K562 (cell line): ENCODE data around the gene ROBO2. TPM values are rescaled to one million over a fixed set of nuclear protein-coding genes. Genes with fewer than 3 reads are reported as not detected.

ENCODE experiments used
- ATAC-seq: fragments of 200-7000 bp; cut with Tn5 transposase; 3 replicates; pipeline ENCODE4 v1.9.1; 2020; ENCODE audit warnings: moderate library complexity
- BruUV-seq: library from RNA; stranded (reverse); fragments of 400-500 nt; replicated peaks from 2 replicates; lab custom pipeline; 2021; lab: Mats Ljungman, UMichigan
- CTCF ChIA-PET: fragments of 300-600 bp; formaldehyde crosslinking; extraction: SDS; loops from one replicate; lab custom pipeline; 2021; ENCODE audit warnings: low intra/inter-chr PET ratio; lab: Yijun Ruan, JAX
- POLR2A ChIA-PET: fragments of 300-600, 350-650 bp; sonication (Branson Sonifier 250); formaldehyde crosslinking; extraction: SDS; loops from one replicate; lab custom pipeline; 2021; ENCODE audit warnings: antibody characterized with exemption, inconsistent platforms; lab: Yijun Ruan, JAX
- DNase-seq, 4 experiments: peaks; one replicate each; pipeline versions ENCODE4 v3.0.0 to v3.0.0-alpha.2; 2011 to 2018; ENCODE audit warnings: low spot score in 3 of 4, mixed read lengths in 3 of 4; ENCODE audit errors: extremely low read depth in 1 of 4
- FAIRE-seq: peaks from 2 replicates; lab custom pipeline; 2011; peaks lifted over from hg19 to GRCh38; lab: Jason Lieb, UNC
- H2AFZ ChIP-seq: 2 replicates; pipeline ENCODE4 v1.6.0; 2011; ENCODE audit warnings: low read depth, low read length, control low read depth, inconsistent platforms
- H3K27ac ChIP-seq: fragments of 200-600 bp; 3 replicates; pipeline ENCODE4 v1.8.0; 2011; ENCODE audit warnings: low read depth, mild to moderate bottlenecking, control low read depth, inconsistent platforms, low read length, moderate library complexity, mixed read lengths; ENCODE audit errors: extremely low read depth
- H3K27me3 ChIP-seq, 2 experiments: fragments of 300-600 bp in 1 of 2; 2 replicates in 1 of 2; 3 replicates in 1 of 2; pipeline versions ENCODE4 v1.6.0 to v1.8.0; 2011; ENCODE audit warnings: inconsistent platforms in 2 of 2, low read length in 2 of 2, mild to moderate bottlenecking in 1 of 2, mixed read lengths in 1 of 2, moderate library complexity in 1 of 2; ENCODE audit not compliant: control insufficient read depth in 2 of 2, insufficient read depth in 2 of 2
- H3K36me3 ChIP-seq: fragments of 300-600 bp; 3 replicates; pipeline ENCODE4 v1.8.0; 2011; ENCODE audit warnings: mild to moderate bottlenecking, low read length, inconsistent platforms; ENCODE audit not compliant: control insufficient read depth, insufficient read depth
- H3K4me1 ChIP-seq, 2 experiments: fragments of 200-600 bp in 1 of 2; replicated peaks in 1 of 2; 2 replicates in 1 of 2; 3 replicates in 1 of 2; pipeline versions ENCODE4 v1.5.1 to v1.8.0; 2011; ENCODE audit warnings: inconsistent platforms in 2 of 2, low read length in 2 of 2, mild to moderate bottlenecking in 1 of 2, mixed read lengths in 1 of 2, moderate library complexity in 1 of 2; ENCODE audit not compliant: control insufficient read depth in 2 of 2, insufficient read depth in 2 of 2
- H3K4me2 ChIP-seq: 2 replicates; pipeline ENCODE4 v1.6.1; 2011; ENCODE audit warnings: low read length, control low read depth, inconsistent platforms, mixed read lengths; ENCODE audit not compliant: insufficient read depth
- H3K4me3 ChIP-seq: fragments of 200-600 bp; sonication (generic), shearing (Covaris generic); 2 replicates; pipeline ENCODE4 v1.5.1; 2016; ENCODE audit warnings: control low read depth, inconsistent platforms
- H3K79me2 ChIP-seq: fragments of 200-600 bp; 3 replicates; pipeline ENCODE4 v1.8.0; 2011; ENCODE audit warnings: low read length, inconsistent platforms; ENCODE audit not compliant: control insufficient read depth, insufficient read depth
- H3K9ac ChIP-seq, 2 experiments: 2 replicates each; pipeline versions ENCODE4 v1.6.0 to v1.6.1; 2011; ENCODE audit warnings: low read depth in 2 of 2, low read length in 2 of 2, control low read depth in 1 of 2, inconsistent platforms in 1 of 2, mild to moderate bottlenecking in 1 of 2, mixed read lengths in 1 of 2; ENCODE audit not compliant: insufficient read depth in 1 of 2
- H3K9me1 ChIP-seq: one replicate; pipeline ENCODE4 v1.6.0; 2011; ENCODE audit warnings: inconsistent platforms, mild to moderate bottlenecking, low read length, moderate library complexity; ENCODE audit not compliant: control insufficient read depth, insufficient read depth
- H3K9me3 ChIP-seq: replicated peaks from 2 replicates; pipeline ENCODE4 v1.5.1; 2011; ENCODE audit warnings: low read depth, low read length, inconsistent platforms; ENCODE audit not compliant: control insufficient read depth, insufficient read depth
- H4K20me1 ChIP-seq: replicated peaks from 2 replicates; pipeline ENCODE4 v1.6.1; 2011; ENCODE audit warnings: low read length, inconsistent platforms, mixed read lengths; ENCODE audit not compliant: control insufficient read depth, insufficient read depth
- CBX8 ChIP-seq: fragments of 200-600 bp; sonication (generic); IDR thresholded peaks from 2 replicates; pipeline ENCODE4 v1.6.1; 2012; ENCODE audit warnings: borderline replicate concordance, mixed run types, low read depth, mild to moderate bottlenecking, moderate library complexity, mixed read lengths, low read length, control low read depth, inconsistent platforms; ENCODE audit not compliant: poor library complexity, severe bottlenecking; ENCODE audit errors: extremely low read depth
- EZH2 ChIP-seq: IDR thresholded peaks from 2 replicates; pipeline ENCODE4 v1.6.1; 2012; ENCODE audit warnings: low read depth, mild to moderate bottlenecking, inconsistent platforms, low read length, borderline replicate concordance
- GTF2B ChIP-seq: IDR thresholded peaks from 2 replicates; pipeline ENCODE4 v1.6.1; 2011; ENCODE audit not compliant: insufficient read length; ENCODE audit errors: extremely low read depth
- KAT7 ChIP-seq: sonication (generic); formaldehyde crosslinking; IDR thresholded peaks from 2 replicates; pipeline ENCODE4 v1.8.0; 2022; ENCODE audit warnings: missing genetic modification reagents, mild to moderate bottlenecking, borderline replicate concordance
- NEUROD1 ChIP-seq: fragments of 150-350 bp; IDR thresholded peaks from 2 replicates; pipeline ENCODE4 v1.6.1; 2014; ENCODE audit warnings: borderline replicate concordance, low read length, low read depth; ENCODE audit not compliant: partially characterized antibody
- SP1 ChIP-seq: sonication (generic); formaldehyde crosslinking; IDR thresholded peaks from 2 replicates; pipeline ENCODE4 v1.8.1; 2022; ENCODE audit warnings: mild to moderate bottlenecking, missing genetic modification reagents
- ZNF347 ChIP-seq: fragments of 450-650 bp; formaldehyde crosslinking; IDR thresholded peaks from 2 replicates; pipeline ENCODE4 v1.4.0; 2020; ENCODE audit warnings: low read depth, mild to moderate bottlenecking, moderate library complexity
- WGBS: fragments of 100-300 bp; shearing (Covaris generic); methylation state at CpG from one replicate; pipeline ENCODE4 v1.1.6; 2016; ENCODE audit warnings: low coverage, mixed read lengths; ENCODE audit not compliant: insufficient coverage; ENCODE audit errors: missing lambda C conversion rate; 5-methylcytosine and 5-hydroxymethylcytosine counted together
- in situ Hi-C: fragments of 300-500 bp; cut with MboI; formaldehyde crosslinking; loops from 4 replicates; pipeline ENCODE4 v1.15.0; 2018; ENCODE audit warnings: inconsistent platforms, mixed read lengths
- intact Hi-C: fragments of 100-400 bp; cut with micrococcal nuclease; formaldehyde crosslinking; loops from 2 replicates; pipeline ENCODE4 v1.14.2; 2022
- polyA plus RNA-seq, 8 experiments: library from polyadenylated mRNA; depleted of rRNA in 4 of 8; stranded (reverse) in 5 of 8; unstranded in 3 of 8; fragments of >200 nt; fragmentation: Nextera tagmentation in 2 of 8; fragmentation: Illumina TruSeq in 1 of 8; extraction: Ambion mirVana in 2 of 8; extraction: Trizol in 1 of 8; gene quantifications; 2 replicates each; pipeline versions ENCODE4 v1.2.1 to v1.2.3, GENCODE V29; 2011 to 2014; ENCODE audit warnings: inconsistent platforms in 1 of 8, missing spikeins in 1 of 8
- total RNA-seq, 7 experiments: library from RNA; depleted of rRNA in 6 of 7; stranded (reverse); fragments of >200 nt in 6 of 7; fragmentation: Illumina TruSeq in 2 of 7; extraction: Trizol in 2 of 7; gene quantifications; 2 replicates each; pipeline versions ENCODE4 v1.2.1 to v1.2.3, GENCODE V29; 2011 to 2021; ENCODE audit warnings: low replicate concordance in 1 of 7
- TF ChIP-seq, protein P1 (sequence below): fragments of 450-650 bp; formaldehyde crosslinking; conservative IDR thresholded peaks from 2 replicates; pipeline ENCODE4 v1.4.0; 2022; ENCODE audit warnings: mild to moderate bottlenecking, missing genetic modification characterization

The ROBO2 gene
- total and polyA plus RNA-seq, 9 of the 15 experiments (the other 6 are each of a cell fraction or from before 2014, with no cell fraction given), result 0.84 to 3.0 (median 1.7) TPM

GRCh38 chr3:77667901-77668300 is 628.0 kb downstream of the ROBO2 start:
- H3K79me2 ChIP-seq, result no peaks in the 10 kb centered on the region
- H2AFZ ChIP-seq, result no peak overlapping the region
- intact Hi-C loops, result no loop called here
- ChIA-PET CTCF (no interaction called here), POLR2A (no interaction called here)
- H3K27me3 ChIP-seq, result no peaks in the 10 kb centered on the region
- in situ Hi-C loops, result no loop called here
- DNase-seq (no peak), ATAC-seq (no peak), FAIRE-seq (no peak)
- no peak overlapping the region for H3K4me3 ChIP-seq
- no peak overlapping the region for H3K27ac ChIP-seq
- WGBS, result 0% methylated on average over 1 of the region's 1 CpG
- no peak overlapping the region for H3K4me2 ChIP-seq
- H4K20me1 ChIP-seq, result no peaks in the 10 kb centered on the region
- H3K4me1 ChIP-seq, result no peaks in the 10 kb centered on the region
- no TSS peak for BruUV-seq
- no peaks in the 10 kb centered on the region for H3K9me3 ChIP-seq
- H3K9ac ChIP-seq, result no peak overlapping the region
- H3K9me1 ChIP-seq, result no peaks in the 10 kb centered on the region
- TF ChIP-seq, protein P1, sequence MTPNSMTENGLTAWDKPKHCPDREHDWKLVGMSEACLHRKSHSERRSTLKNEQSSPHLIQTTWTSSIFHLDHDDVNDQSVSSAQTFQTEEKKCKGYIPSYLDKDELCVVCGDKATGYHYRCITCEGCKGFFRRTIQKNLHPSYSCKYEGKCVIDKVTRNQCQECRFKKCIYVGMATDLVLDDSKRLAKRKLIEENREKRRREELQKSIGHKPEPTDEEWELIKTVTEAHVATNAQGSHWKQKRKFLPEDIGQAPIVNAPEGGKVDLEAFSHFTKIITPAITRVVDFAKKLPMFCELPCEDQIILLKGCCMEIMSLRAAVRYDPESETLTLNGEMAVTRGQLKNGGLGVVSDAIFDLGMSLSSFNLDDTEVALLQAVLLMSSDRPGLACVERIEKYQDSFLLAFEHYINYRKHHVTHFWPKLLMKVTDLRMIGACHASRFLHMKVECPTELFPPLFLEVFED (CRISPR knock-in tag), result no peak
- no peak for TF ChIP-seq KAT7 (CRISPR knock-in tag)
- no peaks in the 10 kb centered on the region for H3K36me3 ChIP-seq

GRCh38 chr3:77668376-77668775 is 628.5 kb downstream of the ROBO2 start:
- ChIA-PET CTCF (no interaction called here), POLR2A (no interaction called here)
- WGBS, result 0% methylated on average over 1 of the region's 1 CpG
- no peak for DNase-seq
- H4K20me1 ChIP-seq, result no peaks in the 10 kb centered on the region
- no peaks in the 10 kb centered on the region for H3K4me1 ChIP-seq
- no TSS peak for BruUV-seq
- FAIRE-seq, result no peak
- no peak overlapping the region for H3K9ac ChIP-seq
- no peaks in the 10 kb centered on the region for H3K79me2 ChIP-seq
- no peaks in the 10 kb centered on the region for H3K27me3 ChIP-seq
- H3K9me1 ChIP-seq, result no peaks in the 10 kb centered on the region
- ATAC-seq, result no peak
- intact Hi-C loops (no loop called here), in situ Hi-C loops (no loop called here)
- no peaks in the 10 kb centered on the region for H3K36me3 ChIP-seq
- H3K27ac ChIP-seq, result no peak overlapping the region
- no peak overlapping the region for H2AFZ ChIP-seq
- H3K9me3 ChIP-seq, result no peaks in the 10 kb centered on the region
- H3K4me2 ChIP-seq, result no peak overlapping the region
- TF ChIP-seq GTF2B, result no peak
- TF ChIP-seq SP1, result no peak
- no peak for TF ChIP-seq NEUROD1
- TF ChIP-seq ZNF347, result no peak
- no peak for TF ChIP-seq EZH2
- no peak for TF ChIP-seq CBX8
- no peak overlapping the region for H3K4me3 ChIP-seq
